Measurements from ENCODE around the gene PTAFR. TPM values are rescaled to one million over a fixed set of nuclear protein-coding genes. Genes with fewer than 3 reads are reported as not detected.

The PTAFR gene
- total RNA-seq, 1 experiment from 2014 or later = 1.3 TPM

DNA sequence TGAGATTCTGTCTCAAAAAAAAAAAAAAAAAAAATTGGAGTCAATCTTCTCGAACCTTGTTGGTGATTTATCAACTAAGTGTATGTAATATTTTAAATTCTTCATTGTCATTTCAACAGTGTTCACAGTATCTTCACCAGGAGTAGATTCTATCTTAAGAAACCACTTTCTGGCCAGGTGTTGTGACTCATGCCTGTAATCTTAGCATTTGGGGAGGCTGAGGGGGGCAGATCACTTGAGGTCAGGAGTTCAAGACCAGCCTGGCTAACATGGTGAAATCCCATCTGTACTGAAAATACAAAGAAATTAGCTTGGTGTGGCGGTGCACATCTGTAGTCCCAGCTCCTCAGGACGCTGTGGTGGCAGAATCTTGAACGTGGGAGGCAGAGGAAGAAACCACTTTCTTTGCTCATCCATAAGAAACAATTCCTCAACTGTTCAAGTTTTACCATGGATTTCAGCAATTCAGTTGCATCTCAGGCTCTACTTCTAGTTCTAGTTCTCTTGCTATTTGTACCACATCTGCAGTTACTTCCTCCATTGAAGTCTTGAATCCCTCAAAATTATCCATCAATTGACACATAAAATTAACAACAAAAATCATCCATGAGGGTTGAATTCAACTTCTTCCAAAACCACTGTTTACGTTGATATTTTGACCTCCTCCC lies 57.7 kb downstream of the PTAFR start:
- H3K9me2 ChIP-seq (ENCODE audit: insufficient read depth) = no peaks in the 10 kb centered on the region
- H3K27ac ChIP-seq (ENCODE audit: low read depth, low read length) = no peak overlapping the region
- TF ChIP-seq CEBPB (IDR thresholded peaks at IDR 0.05; ENCODE audit: low read depth) (no peak), ZNF274 (IDR thresholded peaks at IDR 0.05; ENCODE audit: low read depth, low read length) (no peak), ELF1 (IDR thresholded peaks at IDR 0.05; ENCODE audit: borderline replicate concordance, low read depth) (no peak), EZH2phosphoT487 (IDR thresholded peaks at IDR 0.05; ENCODE audit: borderline replicate concordance) (no peak), CBX3 (IDR thresholded peaks at IDR 0.05; ENCODE audit: low read depth) (no peak), SIN3A (IDR thresholded peaks at IDR 0.05; ENCODE audit: low read depth) (no peak), YY1 (IDR thresholded peaks at IDR 0.05; ENCODE audit: extremely low read depth, insufficient replicate concordance, low read depth, low read length) (no peak), ZFX (IDR thresholded peaks at IDR 0.05) (no peak), SP1 (IDR thresholded peaks at IDR 0.05; ENCODE audit: low read depth) (no peak), EGR1 (IDR thresholded peaks at IDR 0.05; ENCODE audit: low read depth) (no peak), JUND (IDR thresholded peaks at IDR 0.05) (no peak), EZH2 (IDR thresholded peaks at IDR 0.05) (no peak)
- TF ChIP-seq, protein P1, sequence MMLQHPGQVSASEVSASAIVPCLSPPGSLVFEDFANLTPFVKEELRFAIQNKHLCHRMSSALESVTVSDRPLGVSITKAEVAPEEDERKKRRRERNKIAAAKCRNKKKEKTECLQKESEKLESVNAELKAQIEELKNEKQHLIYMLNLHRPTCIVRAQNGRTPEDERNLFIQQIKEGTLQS (IDR thresholded peaks at IDR 0.05) = no peak
- TF ChIP-seq, protein P2, sequence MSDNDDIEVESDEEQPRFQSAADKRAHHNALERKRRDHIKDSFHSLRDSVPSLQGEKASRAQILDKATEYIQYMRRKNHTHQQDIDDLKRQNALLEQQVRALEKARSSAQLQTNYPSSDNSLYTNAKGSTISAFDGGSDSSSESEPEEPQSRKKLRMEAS (IDR thresholded peaks at IDR 0.05) = no peak
- TF ChIP-seq, protein P3, sequence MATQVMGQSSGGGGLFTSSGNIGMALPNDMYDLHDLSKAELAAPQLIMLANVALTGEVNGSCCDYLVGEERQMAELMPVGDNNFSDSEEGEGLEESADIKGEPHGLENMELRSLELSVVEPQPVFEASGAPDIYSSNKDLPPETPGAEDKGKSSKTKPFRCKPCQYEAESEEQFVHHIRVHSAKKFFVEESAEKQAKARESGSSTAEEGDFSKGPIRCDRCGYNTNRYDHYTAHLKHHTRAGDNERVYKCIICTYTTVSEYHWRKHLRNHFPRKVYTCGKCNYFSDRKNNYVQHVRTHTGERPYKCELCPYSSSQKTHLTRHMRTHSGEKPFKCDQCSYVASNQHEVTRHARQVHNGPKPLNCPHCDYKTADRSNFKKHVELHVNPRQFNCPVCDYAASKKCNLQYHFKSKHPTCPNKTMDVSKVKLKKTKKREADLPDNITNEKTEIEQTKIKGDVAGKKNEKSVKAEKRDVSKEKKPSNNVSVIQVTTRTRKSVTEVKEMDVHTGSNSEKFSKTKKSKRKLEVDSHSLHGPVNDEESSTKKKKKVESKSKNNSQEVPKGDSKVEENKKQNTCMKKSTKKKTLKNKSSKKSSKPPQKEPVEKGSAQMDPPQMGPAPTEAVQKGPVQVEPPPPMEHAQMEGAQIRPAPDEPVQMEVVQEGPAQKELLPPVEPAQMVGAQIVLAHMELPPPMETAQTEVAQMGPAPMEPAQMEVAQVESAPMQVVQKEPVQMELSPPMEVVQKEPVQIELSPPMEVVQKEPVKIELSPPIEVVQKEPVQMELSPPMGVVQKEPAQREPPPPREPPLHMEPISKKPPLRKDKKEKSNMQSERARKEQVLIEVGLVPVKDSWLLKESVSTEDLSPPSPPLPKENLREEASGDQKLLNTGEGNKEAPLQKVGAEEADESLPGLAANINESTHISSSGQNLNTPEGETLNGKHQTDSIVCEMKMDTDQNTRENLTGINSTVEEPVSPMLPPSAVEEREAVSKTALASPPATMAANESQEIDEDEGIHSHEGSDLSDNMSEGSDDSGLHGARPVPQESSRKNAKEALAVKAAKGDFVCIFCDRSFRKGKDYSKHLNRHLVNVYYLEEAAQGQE (IDR thresholded peaks at IDR 0.05; ENCODE audit: low read depth) = no peak
- TF ChIP-seq, protein P4, sequence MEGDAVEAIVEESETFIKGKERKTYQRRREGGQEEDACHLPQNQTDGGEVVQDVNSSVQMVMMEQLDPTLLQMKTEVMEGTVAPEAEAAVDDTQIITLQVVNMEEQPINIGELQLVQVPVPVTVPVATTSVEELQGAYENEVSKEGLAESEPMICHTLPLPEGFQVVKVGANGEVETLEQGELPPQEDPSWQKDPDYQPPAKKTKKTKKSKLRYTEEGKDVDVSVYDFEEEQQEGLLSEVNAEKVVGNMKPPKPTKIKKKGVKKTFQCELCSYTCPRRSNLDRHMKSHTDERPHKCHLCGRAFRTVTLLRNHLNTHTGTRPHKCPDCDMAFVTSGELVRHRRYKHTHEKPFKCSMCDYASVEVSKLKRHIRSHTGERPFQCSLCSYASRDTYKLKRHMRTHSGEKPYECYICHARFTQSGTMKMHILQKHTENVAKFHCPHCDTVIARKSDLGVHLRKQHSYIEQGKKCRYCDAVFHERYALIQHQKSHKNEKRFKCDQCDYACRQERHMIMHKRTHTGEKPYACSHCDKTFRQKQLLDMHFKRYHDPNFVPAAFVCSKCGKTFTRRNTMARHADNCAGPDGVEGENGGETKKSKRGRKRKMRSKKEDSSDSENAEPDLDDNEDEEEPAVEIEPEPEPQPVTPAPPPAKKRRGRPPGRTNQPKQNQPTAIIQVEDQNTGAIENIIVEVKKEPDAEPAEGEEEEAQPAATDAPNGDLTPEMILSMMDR (IDR thresholded peaks at IDR 0.05 in 2 of 3, conservative IDR thresholded peaks at IDR 0.05 in 1 of 3; ENCODE audit: borderline replicate concordance in 1 of 3, insufficient read depth in 1 of 3, low read depth in 2 of 3, low read length in 2 of 3) = no peak
- RAD21 ChIA-PET (ENCODE audit: low non-redundant PET in 1 of 2, low total read pairs in 2 of 2, uncharacterized antibody in 2 of 2, unreplicated experiment in 2 of 2) = no interaction called here
- BruUV-seq (replicated peaks) = no TSS peak
- H3K79me2 ChIP-seq (ENCODE audit: insufficient read depth, low read length) = no peaks in the 10 kb centered on the region
- CTCF ChIA-PET = no interaction called here
- intact Hi-C loops (cut with micrococcal nuclease) = no loop called here
- H4K20me1 ChIP-seq (ENCODE audit: insufficient read depth) = no peaks in the 10 kb centered on the region
- H3K36me3 ChIP-seq (ENCODE audit: control insufficient read depth in 1 of 2, insufficient read depth in 2 of 2, low read length in 2 of 2) = no peaks in the 10 kb centered on the region
- no peaks in the 10 kb centered on the region for H3K27me3 ChIP-seq (ENCODE audit: insufficient read depth, low read length)
- H3K4me1 ChIP-seq (ENCODE audit: control insufficient read depth in 1 of 2, insufficient read depth in 2 of 2, low read length in 2 of 2) = peaks cover 0 to 6% of the 10 kb centered on the region in 2 experiments; a peak in 2 of 4 replicates
- no peak overlapping the region for H3K9ac ChIP-seq (ENCODE audit: low read length)
- H3K4me3 ChIP-seq (replicated peaks in 1 of 2; ENCODE audit: low read depth in 1 of 2, low read length in 2 of 2) = no peak overlapping the region
- H3K9me3 ChIP-seq (ENCODE audit: control insufficient read depth in 1 of 2, insufficient read depth in 1 of 2, low read depth in 1 of 2, low read length in 2 of 2) = no peaks in the 10 kb centered on the region
- no peak for DNase-seq (ENCODE audit: low read depth, low spot score)
- no peak overlapping the region for H2AFZ ChIP-seq (ENCODE audit: low read depth, low read length, poor library complexity, severe bottlenecking)
- no peak for ATAC-seq
- POLR2A ChIA-PET = no interaction called here
- H3K4me2 ChIP-seq (ENCODE audit: low read length) = no peak overlapping the region

Measured in HCT116 (cell line).